HG02981 (cell line): ENCODE data around the gene ARHGEF40.
A peak's percentile ranks its signal among the peaks of the same experiment; 100 is the strongest.

Source experiments
- ATAC-seq: cut with Tn5 transposase; IDR thresholded peaks from one replicate; pipeline ENCODE4 v1.9.1; 2021; ENCODE audit warnings: mild to moderate bottlenecking, moderate library complexity; ENCODE audit not compliant: unreplicated experiment

ARHGEF40 gene

GRCh38 chr14:21109377-21110138 lies 39.5 kb downstream of the ARHGEF40 start:
- ATAC-seq, result peak; percentile 59

GRCh38 chr14:21112255-21112654 lies 42.2 kb downstream of the ARHGEF40 start:
- ATAC-seq, result no peak

GRCh38 chr14:21113369-21113768 lies 43.3 kb downstream of the ARHGEF40 start:
- ATAC-seq, result no peak

- no peak for ATAC-seq
Measured at GRCh38 chr14:21118933-21119332, 48.8 kb downstream of the ARHGEF40 start.

- no peak for ATAC-seq
Measured at GRCh38 chr14:21120686-21121085, 50.6 kb downstream of the ARHGEF40 start.

- ATAC-seq, result no peak
Measured at GRCh38 chr14:21121122-21121521, 51.0 kb downstream of the ARHGEF40 start.

- ATAC-seq, result no peak
Measured at GRCh38 chr14:21123429-21123828, 53.3 kb downstream of the ARHGEF40 start.

- ATAC-seq, result no peak
Measured at GRCh38 chr14:21133901-21134300, 63.8 kb downstream of the ARHGEF40 start.

GRCh38 chr14:21136024-21136423 lies 65.9 kb downstream of the ARHGEF40 start:
- no peak for ATAC-seq
